ENCODE results near the gene JUP.

GRCh38 chr17:41801374-41802271 is 15.1 kb upstream of the JUP start:
- TF ChIP-seq CTCF (IDR thresholded peaks at IDR 0.05; ENCODE audit: insufficient read depth, low read length, poor library complexity, severe bottlenecking) (peak; percentile 94), EZH2phosphoT487 (conservative IDR thresholded peaks at IDR 0.05; ENCODE audit: low read length) (no peak)

Measured in SU-DHL-6 (cell line).